GM19240 (cell line): ENCODE results near the gene EVA1B.
A peak's percentile ranks its signal among the peaks of the same experiment; 100 is the strongest.

Experiments
- DNase-seq: peaks from one replicate; pipeline ENCODE4 v3.0.0; 2011; ENCODE audit warnings: low spot score; ENCODE audit not compliant: insufficient read length

Gene EVA1B

GRCh38 chr1:36323636-36324352 is at the start of gene EVA1B:
TSS of gene EVA1B (minus strand) at chr1:36323645. CDS start at chr1:36323037, 608 bp downstream.
- no peak for DNase-seq

GRCh38 chr1:36372617-36373016 is 49.2 kb upstream of the EVA1B start:
- no peak for DNase-seq

- DNase-seq = peak; percentile 79
Observed at GRCh38 chr1:36369061-36369861, 45.8 kb upstream of the EVA1B start.

GRCh38 chr1:36367798-36368197 is 44.4 kb upstream of the EVA1B start:
- no peak for DNase-seq

- no peak for DNase-seq
Observed at GRCh38 chr1:36367066-36367465, 43.6 kb upstream of the EVA1B start.

GRCh38 chr1:36366091-36366661 is 42.7 kb upstream of the EVA1B start:
- no peak for DNase-seq

- no peak for DNase-seq
Observed at GRCh38 chr1:36365381-36365780, 41.9 kb upstream of the EVA1B start.

- DNase-seq = no peak
Observed at GRCh38 chr1:36359911-36360550, 36.6 kb upstream of the EVA1B start.

- no peak for DNase-seq
Observed at GRCh38 chr1:36359383-36359782, 35.9 kb upstream of the EVA1B start.

GRCh38 chr1:36358514-36359084 is 35.2 kb upstream of the EVA1B start:
- no peak for DNase-seq

- no peak for DNase-seq
Observed at GRCh38 chr1:36355811-36356210, 32.4 kb upstream of the EVA1B start.

- DNase-seq = no peak
Observed at GRCh38 chr1:36354486-36354885, 31.0 kb upstream of the EVA1B start.

- DNase-seq = no peak
Observed at GRCh38 chr1:36352910-36353878, 29.7 kb upstream of the EVA1B start.

- DNase-seq = no peak
Observed at GRCh38 chr1:36352125-36352909, 28.9 kb upstream of the EVA1B start.

- DNase-seq = no peak
Observed at GRCh38 chr1:36351227-36351977, 28.0 kb upstream of the EVA1B start.

- DNase-seq = no peak
Observed at GRCh38 chr1:36350659-36351226, 27.3 kb upstream of the EVA1B start.

GRCh38 chr1:36349839-36350238 is 26.4 kb upstream of the EVA1B start:
- no peak for DNase-seq

GRCh38 chr1:36349241-36349671 is 25.8 kb upstream of the EVA1B start:
- peak; percentile 80 for DNase-seq
